Transverse colon (tissue), 4 donors: Measurements from ENCODE around the gene ZMYND12. TPM values are rescaled to one million over a fixed set of nuclear protein-coding genes. Genes with fewer than 3 reads are reported as not detected.

Source experiments
- DNase-seq: peaks from one replicate; pipeline ENCODE4 v3.0.0-alpha.2; 2019
- H3K27ac ChIP-seq, 4 donors: fragments of 200-600 bp; sonication (generic); 2 replicates each; pipeline ENCODE4 v1.5.1; 2016 to 2018; ENCODE audit warnings: inconsistent platforms in 4 of 4
- H3K27me3 ChIP-seq: fragments of 200-600 bp; sonication (generic); 2 replicates; pipeline ENCODE4 v1.5.1; 2017; ENCODE audit warnings: inconsistent platforms
- H3K36me3 ChIP-seq, 4 donors: fragments of 200-600 bp; sonication (generic); 2 replicates each; pipeline ENCODE4 v1.5.1; 2017 to 2019; ENCODE audit warnings: inconsistent platforms in 4 of 4
- H3K4me1 ChIP-seq, 4 donors: fragments of 200-600 bp; sonication (generic); 2 replicates each; pipeline ENCODE4 v1.5.1; 2017 to 2020; ENCODE audit warnings: inconsistent platforms in 4 of 4
- H3K4me3 ChIP-seq, 4 donors: fragments of 200-600 bp; sonication (generic); 1 replicate in 1 of 4; 2 replicates in 3 of 4; pipeline versions ENCODE4 v1.5.1 to v1.6.1; 2017 to 2019; ENCODE audit warnings: inconsistent platforms in 4 of 4
- H3K9me3 ChIP-seq, 2 donors: fragments of 200-600 bp; sonication (generic); 2 replicates each; pipeline ENCODE4 v1.5.1; 2017 to 2019; ENCODE audit warnings: inconsistent platforms in 2 of 2
- EP300 ChIP-seq: sonication (generic); formaldehyde crosslinking; IDR thresholded peaks from one replicate; pipeline ENCODE4 v1.6.1; 2017; ENCODE audit warnings: antibody characterized with exemption, low read depth
- POLR2A ChIP-seq: fragments of 450-650 bp; IDR thresholded peaks from one replicate; pipeline ENCODE4 v1.6.1; 2016; ENCODE audit warnings: antibody characterized with exemption, mild to moderate bottlenecking, moderate library complexity
- POLR2AphosphoS5 ChIP-seq, 3 donors: sonication (generic); formaldehyde crosslinking; IDR thresholded peaks; one replicate each; pipeline ENCODE4 v1.6.1; 2016; ENCODE audit warnings: antibody characterized with exemption in 3 of 3
- WGBS, 2 donors: methylation state at CpG; one replicate each; pipeline ENCODE4 v1.1.5; 2018; ENCODE audit warnings: low coverage in 1 of 2; 5-methylcytosine and 5-hydroxymethylcytosine counted together
- in situ Hi-C, 4 donors: fragments of 200-750 bp; cut with MboI; loops; one replicate each; pipeline versions ENCODE4 v1.15.0 to v1.15.1; 2017; ENCODE audit warnings: low sequenced_read_pairs in 3 of 4, low pct_ligation_motif_present in 1 of 4, low pct_unique_long_range_greater_than_20kb in 1 of 4
- intact Hi-C: fragments of 100-400 bp; cut with DNase I; formaldehyde crosslinking; loops from one replicate; pipeline ENCODE4 v1.15.1; 2023; ENCODE audit warnings: low total_unique reads
- total RNA-seq, 4 donors: library from RNA; depleted of rRNA; stranded (reverse); fragments of >200 nt; gene quantifications; one replicate each; pipeline ENCODE4 v1.1.0, GENCODE V29; 2016
- TF ChIP-seq, protein P1 (sequence below), 5 experiments: fragments of 200-600 bp in 3 of 5; fragments of 450-650 bp in 2 of 5; sonication (generic) in 3 of 5; IDR thresholded peaks; 1 replicate in 2 of 5; 2 replicates in 3 of 5; pipeline ENCODE4 v1.5.1; 2016 to 2017; ENCODE audit warnings: antibody characterized with exemption in 5 of 5, inconsistent platforms in 3 of 5, mild to moderate bottlenecking in 2 of 5, moderate library complexity in 1 of 5

The ZMYND12 gene
- total RNA-seq, 4 donors from 2014 or later, result 4.3 to 8.7 TPM; not detected in 2

GRCh38 chr1:42453386-42453785 is 2.4 kb downstream of the ZMYND12 start:
- intact Hi-C loops, result no loop called here
- in situ Hi-C loops, result no loop called here

DNA sequence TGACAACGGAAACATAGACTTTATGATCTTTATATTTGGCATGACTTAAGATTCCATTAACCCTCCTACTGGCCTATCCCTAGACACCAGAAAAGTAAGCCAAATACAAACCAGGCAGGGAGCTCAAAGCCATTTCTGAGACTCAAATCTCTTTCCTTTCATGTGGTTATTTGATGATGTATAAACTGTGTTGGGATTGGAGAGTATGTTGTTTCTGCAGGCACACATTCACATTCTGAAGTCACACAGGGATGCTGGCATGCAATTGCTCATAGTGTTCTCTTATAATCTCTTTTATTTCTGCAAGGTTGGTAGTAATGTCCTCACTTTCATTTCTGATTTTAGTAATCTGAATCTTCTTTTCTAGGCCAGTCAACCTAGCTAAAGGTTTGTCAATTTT is 5.8 kb downstream of the ZMYND12 start:
- no peaks in the 10 kb centered on the region for H3K36me3 ChIP-seq
- no peak for DNase-seq
- no peak overlapping the region for H3K4me3 ChIP-seq
- no peaks in the 10 kb centered on the region for H3K9me3 ChIP-seq
- H3K27ac ChIP-seq, result no peak overlapping the region
- 71% methylated on average over 1 of the region's 1 CpG; no CpG with 5 or more reads in 1 of the 2 donors for WGBS, 2 donors
- no peak for TF ChIP-seq EP300
- TF ChIP-seq POLR2AphosphoS5 (IDR thresholded peaks at IDR 0.05), result no peak
- TF ChIP-seq, protein P1, sequence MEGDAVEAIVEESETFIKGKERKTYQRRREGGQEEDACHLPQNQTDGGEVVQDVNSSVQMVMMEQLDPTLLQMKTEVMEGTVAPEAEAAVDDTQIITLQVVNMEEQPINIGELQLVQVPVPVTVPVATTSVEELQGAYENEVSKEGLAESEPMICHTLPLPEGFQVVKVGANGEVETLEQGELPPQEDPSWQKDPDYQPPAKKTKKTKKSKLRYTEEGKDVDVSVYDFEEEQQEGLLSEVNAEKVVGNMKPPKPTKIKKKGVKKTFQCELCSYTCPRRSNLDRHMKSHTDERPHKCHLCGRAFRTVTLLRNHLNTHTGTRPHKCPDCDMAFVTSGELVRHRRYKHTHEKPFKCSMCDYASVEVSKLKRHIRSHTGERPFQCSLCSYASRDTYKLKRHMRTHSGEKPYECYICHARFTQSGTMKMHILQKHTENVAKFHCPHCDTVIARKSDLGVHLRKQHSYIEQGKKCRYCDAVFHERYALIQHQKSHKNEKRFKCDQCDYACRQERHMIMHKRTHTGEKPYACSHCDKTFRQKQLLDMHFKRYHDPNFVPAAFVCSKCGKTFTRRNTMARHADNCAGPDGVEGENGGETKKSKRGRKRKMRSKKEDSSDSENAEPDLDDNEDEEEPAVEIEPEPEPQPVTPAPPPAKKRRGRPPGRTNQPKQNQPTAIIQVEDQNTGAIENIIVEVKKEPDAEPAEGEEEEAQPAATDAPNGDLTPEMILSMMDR (IDR thresholded peaks at IDR 0.05), result no peak
- TF ChIP-seq POLR2A, result no peak
- H3K4me1 ChIP-seq, result peaks cover 0 to under 1% (median 0%) of the 10 kb centered on the region in 4 donors
- no peaks in the 10 kb centered on the region for H3K27me3 ChIP-seq
- in situ Hi-C loops, result no loop called here
- intact Hi-C loops, result no loop called here

More at GRCh38 chr1:42453386-42453785, 2.4 kb downstream of the ZMYND12 start:
- Histone ChIP-seq H3K27ac (no peak overlapping the region), H3K4me3 (no peak overlapping the region), H3K9me3 (no peaks in the 10 kb centered on the region), H3K4me1 (peaks cover 6 to 22% (median 14%) of the 10 kb centered on the region in 4 donors), H3K27me3 (no peaks in the 10 kb centered on the region), H3K36me3 (no peaks in the 10 kb centered on the region)
- 88 to 90% methylated on average over 4 of the region's 4 CpGs for WGBS, 2 donors
- TF ChIP-seq EP300, result no peak
- TF ChIP-seq, protein P1 (IDR thresholded peaks at IDR 0.05), result no peak
- TF ChIP-seq POLR2AphosphoS5 (IDR thresholded peaks at IDR 0.05), result no peak
- TF ChIP-seq POLR2A, result no peak
- DNase-seq, result no peak

- DNase-seq, result no peak
- H3K4me3 ChIP-seq, result no peak overlapping the region
- in situ Hi-C loops, result no loop called here
- intact Hi-C loops, result no loop called here
- no peaks in the 10 kb centered on the region for H3K27me3 ChIP-seq
- H3K27ac ChIP-seq, result no peak overlapping the region
- no peaks in the 10 kb centered on the region for H3K36me3 ChIP-seq
- no peaks in the 10 kb centered on the region for H3K4me1 ChIP-seq
- no peaks in the 10 kb centered on the region for H3K9me3 ChIP-seq
- no peak for TF ChIP-seq EP300
- TF ChIP-seq POLR2A, result no peak
- TF ChIP-seq, protein P1 (IDR thresholded peaks at IDR 0.05), result no peak
- no peak for TF ChIP-seq POLR2AphosphoS5 (IDR thresholded peaks at IDR 0.05)
These were observed 6.6 kb downstream of the ZMYND12 start for GRCh38 chr1:42449256-42449655.

DNA sequence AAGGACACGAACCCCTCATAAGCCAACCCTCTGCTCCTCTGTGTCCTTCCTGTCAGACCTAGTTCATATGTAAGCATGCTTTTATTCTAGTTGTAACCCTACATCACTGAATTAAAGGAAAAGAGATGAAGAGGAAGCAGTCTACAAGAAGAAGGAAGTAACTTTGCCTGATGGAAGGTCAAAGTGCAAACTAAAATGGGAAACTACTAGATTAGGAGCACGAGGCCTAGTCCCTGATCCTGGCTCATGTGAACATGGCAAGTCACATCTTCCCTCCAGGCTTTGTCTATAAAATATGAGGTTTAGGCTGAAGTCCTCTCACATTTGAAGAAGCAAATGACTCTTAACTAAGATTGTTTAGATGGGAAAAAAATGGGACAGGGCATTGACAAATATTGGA is 13.2 kb downstream of the ZMYND12 start:
- Histone ChIP-seq H3K4me1 (peaks cover 0 to 5% (median 4%) of the 10 kb centered on the region in 4 donors), H3K4me3 (no peak overlapping the region), H3K36me3 (no peaks in the 10 kb centered on the region), H3K9me3 (no peaks in the 10 kb centered on the region), H3K27me3 (no peaks in the 10 kb centered on the region), H3K27ac (no peak overlapping the region)
- TF ChIP-seq POLR2AphosphoS5 (IDR thresholded peaks at IDR 0.05), result no peak
- TF ChIP-seq EP300, result no peak
- TF ChIP-seq, protein P1 (IDR thresholded peaks at IDR 0.05), result no peak
- TF ChIP-seq POLR2A, result no peak
- 36 to 48% methylated on average over 2 of the region's 2 CpGs for WGBS, 2 donors
- no peak for DNase-seq
- in situ Hi-C loops (no loop called here), intact Hi-C loops (no loop called here)
